ENCODE results near the gene MGST3.
"Not testable (repeated sequence)": the region's sequence is repeated elsewhere in the genome, so short reads cannot be mapped to it uniquely, and the experiment has no call there.

Gene MGST3

GRCh38 chr1:165697881-165698760, 67.1 kb downstream of the MGST3 start, which contains the start of gene ALDH9A1:
Gene ALDH9A1 (minus strand): TSS chr1:165698562. CDS start chr1:165698558, 4 bp downstream.
- DNase-seq (ENCODE audit: low read depth in 2 of 2), result peak; percentile 62 to 66

- no peak for DNase-seq (ENCODE audit: low read depth in 2 of 2)
Measured at GRCh38 chr1:165698761-165699052, 67.7 kb downstream of the MGST3 start.

- DNase-seq (ENCODE audit: low read depth in 2 of 2), result no peak
Measured at GRCh38 chr1:165699577-165699976, 68.5 kb downstream of the MGST3 start.

- not testable (repeated sequence) for DNase-seq (ENCODE audit: low read depth in 2 of 2)
Measured at GRCh38 chr1:165701922-165702321, 70.9 kb downstream of the MGST3 start.

GRCh38 chr1:165703648-165704047, 72.6 kb downstream of the MGST3 start:
- DNase-seq (ENCODE audit: low read depth in 2 of 2), result no peak

Data from stimulated activated CD8-positive, alpha-beta memory T cell treated with anti-CD3 and anti-CD28 coated beads, Interleukin-7, amount 100 ng/mL, for 1 hour (primary cell).